Stimulated activated CD4-positive, alpha-beta T cell treated with anti-CD3 and anti-CD28 coated beads, Interleukin-1b, Interleukin-23, amount 100 ng/mL, for 1 hour (primary cell): ENCODE data around the gene ECD.
"Not testable (repeated sequence)": the region's sequence is repeated elsewhere in the genome, so short reads cannot be mapped to it uniquely, and the experiment has no call there.

Source experiments
- DNase-seq, 2 donors: peaks; one replicate each; pipeline ENCODE4 v3.0.0-alpha.2; 2020; ENCODE audit warnings: low read depth in 2 of 2

The ECD gene

DNA sequence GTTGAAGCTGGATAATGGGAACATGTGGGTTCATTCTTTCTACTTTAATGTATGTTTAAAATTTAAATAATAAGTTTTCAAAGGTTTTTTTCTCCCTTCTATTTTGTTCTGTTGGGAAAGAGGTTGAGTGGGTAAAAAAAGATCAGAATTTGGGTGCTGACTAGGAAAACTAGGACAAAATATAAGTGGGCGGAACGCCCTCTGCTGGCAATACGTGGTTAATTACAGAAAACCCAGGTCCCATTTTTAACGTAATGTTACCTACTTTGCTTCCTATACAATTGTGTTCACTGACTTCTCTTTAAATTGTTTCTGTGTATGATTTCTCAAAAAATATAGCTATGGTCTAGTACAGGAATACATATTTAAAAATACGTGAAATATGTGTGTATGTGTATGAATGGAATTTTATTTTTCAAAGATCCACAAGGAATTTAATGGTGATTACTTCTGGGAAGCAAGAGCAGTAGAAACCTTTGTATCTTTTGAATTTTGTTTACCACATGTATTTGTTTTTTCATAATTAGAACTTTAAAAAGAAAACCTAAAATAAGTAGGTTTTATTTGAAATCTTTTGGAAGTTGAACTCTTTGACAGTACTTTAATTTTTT is 8.7 kb downstream of the ECD start:
- DNase-seq: peak; percentile 18 to 29

DNA sequence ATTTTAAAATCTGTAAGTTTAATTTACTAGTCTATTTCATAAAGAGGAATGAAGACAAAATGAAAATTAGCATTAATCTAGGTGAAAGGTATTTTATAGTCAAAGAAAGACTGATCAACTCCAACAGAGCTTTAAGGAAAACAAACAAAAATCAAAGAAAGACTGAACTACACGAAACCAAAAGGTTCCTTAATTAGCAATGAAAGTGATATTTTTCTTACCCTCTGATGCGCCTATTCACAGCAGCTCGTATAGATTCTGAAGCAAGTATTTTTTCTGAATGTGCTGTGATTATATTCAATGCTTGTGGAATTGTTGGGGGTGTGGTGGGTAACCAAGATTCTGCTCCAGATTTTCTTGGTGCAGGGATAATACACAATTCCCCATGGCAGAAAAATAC is 11.8 kb downstream of the ECD start:
- no peak for DNase-seq

DNA sequence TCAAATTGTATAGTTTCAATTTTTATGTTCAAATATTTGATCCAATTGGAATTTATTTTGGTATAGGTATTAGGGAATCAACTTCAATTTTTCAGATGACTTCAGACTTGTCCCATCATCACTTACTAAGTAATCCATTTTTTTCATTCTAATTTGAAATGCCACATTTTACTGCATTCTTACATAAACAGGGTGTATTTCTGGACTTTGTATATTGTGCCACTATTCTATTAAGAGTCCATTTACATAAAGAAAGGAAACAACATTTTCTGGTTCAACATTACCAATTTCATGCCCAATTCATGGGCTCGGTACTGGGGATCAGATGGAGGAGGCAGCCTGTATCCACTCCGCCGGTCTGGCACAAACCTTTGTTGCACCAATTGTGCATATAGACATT is 15.8 kb downstream of the ECD start:
- DNase-seq: no peak

DNA sequence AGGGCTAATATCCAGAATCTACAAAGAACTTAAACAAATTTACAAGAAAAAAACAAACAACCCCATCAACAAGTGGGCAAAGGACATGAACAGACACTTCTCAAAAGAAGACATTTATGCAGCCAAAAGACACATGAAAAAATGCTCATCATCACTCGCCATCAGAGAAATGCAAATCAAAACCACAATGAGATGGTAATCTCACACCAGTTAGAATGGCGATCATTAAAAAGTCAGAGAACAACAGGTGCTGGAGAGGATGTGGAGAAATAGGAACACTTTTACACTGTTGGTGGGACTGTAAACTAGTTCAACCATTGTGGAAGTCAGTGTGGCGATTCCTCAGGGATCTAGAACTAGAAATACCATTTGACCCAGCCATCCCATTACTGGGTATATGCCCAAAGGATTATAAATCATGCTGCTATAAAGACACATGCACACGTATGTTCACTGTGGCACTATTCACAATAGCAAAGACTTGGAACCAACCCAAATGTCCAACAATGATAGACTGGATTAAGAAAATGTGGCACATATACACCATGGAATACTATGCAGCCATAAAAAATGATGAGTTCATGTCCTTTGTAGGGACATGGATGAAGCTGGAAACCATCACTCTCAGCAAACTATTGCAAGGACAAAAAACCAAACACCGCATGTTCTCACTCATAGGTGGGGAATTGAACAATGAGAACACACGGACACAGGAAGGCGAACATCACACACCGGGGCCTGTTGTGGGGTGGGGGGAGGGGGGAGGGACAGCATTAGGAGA is 17.0 kb downstream of the ECD start:
- DNase-seq: not testable (repeated sequence)

DNA sequence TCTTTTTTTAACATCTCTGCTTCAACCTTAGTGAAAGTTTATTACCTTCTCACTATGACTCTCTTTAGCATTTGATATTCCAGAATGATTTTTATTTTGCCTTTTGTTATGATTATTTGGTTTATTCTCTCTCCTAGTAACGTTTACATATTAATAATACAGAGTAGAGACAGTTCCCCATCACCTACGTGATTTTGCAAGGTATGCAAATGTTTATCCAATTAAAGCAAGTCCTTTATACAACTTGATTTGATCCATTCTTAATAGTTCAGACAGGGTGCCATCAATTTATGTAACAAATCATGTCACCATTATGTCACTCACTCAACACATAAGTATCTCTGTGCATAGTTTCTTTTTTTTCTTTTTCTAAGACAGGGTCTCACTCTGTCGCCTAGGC is 26.2 kb downstream of the ECD start:
- no peak for DNase-seq

DNA sequence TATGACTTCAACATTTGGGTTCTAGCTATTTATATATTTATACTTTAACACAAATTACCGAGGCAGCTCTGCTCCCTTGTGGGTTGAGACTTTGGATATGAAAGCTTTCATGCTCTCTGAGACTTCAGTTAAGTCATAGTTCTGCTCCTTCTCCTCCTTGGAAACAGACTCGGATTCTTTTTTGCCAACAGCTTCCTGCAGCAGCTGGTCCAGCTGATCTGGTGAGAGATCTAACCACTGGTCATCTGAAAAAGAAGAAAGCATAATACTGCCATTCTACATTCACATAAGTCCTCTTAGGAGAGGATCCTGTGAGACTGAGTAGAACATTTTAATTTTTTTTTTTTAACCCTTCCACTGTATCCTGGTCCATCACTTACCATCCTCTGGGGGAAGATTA is 28.6 kb downstream of the ECD start:
- DNase-seq: no peak

DNA sequence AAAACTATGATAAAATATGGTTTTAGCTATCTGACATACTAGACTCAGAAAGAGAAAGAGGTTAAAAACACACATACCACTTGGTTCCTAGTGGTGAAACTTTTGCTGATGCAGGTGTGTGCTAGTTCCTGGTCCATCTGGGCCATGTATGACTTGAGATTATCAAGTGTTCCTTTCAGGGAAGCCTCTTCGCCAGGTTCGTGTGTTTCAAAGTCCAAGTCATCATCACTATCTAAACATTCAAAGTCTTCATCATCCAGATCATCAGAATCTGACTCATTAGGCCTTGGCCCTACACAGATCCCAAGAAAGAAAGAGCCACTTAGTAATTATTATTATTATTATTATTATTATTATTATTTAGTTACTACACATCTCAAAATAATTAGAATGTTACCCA is 31.2 kb downstream of the ECD start:
- DNase-seq: no peak

DNA sequence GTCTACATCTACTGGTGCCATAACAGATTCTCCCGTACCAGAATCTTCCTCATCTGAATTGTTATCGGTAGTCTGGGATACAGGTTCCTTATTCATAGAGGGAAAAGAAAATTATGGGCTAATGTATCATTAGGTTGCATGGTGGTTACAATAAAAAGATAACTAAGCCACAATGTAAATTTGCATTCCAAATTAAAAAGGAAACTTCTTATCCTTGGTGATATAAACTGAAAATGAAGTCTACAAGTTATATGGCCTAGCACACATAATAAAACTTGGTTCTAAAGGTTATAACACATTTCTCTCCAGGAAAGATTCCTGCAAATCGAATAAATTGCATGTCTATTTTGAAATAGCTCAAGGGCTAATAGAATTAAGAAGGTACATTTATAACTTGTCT is 33.1 kb downstream of the ECD start:
- DNase-seq: no peak

DNA sequence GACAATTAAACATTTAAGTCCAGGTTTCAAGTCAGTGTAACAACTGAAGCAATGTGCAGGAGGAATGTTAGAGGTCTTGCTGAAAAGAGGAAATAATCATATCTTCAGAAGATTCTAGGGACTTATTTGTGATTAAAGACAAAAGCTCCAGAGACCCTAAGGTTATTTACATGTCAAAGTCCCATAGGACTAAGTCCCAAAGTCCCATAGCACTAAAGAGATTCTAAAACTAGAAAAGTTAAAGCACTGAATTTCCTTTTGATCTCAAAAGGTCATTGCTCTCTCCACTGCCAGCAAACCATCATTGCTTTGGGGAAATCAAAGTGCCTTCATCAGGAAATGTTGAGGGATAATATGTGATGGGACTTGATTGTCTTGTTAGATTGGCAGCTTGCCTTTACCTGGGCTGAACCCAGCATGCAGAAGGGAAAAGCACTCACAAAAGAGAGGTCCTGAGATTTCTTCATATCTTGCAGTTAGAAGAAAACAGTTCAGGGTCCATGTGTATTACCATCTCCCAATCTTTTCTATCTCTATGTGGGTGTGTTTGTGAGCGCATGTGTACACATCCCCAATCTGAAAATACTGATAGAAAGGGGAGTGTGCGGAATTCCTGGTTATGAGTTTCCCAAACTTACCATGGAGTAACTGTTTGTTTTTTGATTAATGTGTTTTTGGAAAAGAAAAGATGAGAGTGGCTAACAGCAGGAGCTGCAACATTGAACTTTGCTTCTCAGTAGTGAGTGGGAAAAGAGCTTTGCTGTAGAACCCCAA is 35.7 kb downstream of the ECD start:
- no peak for DNase-seq

DNA sequence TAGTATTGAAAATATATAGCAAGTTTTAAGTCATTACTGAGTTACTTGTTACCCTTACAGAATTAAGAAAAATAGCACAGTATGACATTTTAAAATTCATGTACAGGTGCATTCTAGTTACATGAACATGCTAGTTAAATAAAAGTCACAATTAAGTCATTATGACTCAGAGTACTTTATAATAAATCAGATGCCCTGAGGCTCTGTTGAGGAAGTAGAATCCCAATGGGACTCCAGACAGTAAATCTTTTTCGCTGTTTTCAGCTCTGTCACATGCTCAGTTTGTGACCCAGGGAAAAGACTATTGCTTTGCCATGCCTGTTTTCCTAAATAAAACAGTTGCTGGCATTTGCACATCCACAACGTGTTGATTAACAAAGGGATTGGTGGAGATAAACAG is 36.5 kb downstream of the ECD start:
- no peak for DNase-seq

DNA sequence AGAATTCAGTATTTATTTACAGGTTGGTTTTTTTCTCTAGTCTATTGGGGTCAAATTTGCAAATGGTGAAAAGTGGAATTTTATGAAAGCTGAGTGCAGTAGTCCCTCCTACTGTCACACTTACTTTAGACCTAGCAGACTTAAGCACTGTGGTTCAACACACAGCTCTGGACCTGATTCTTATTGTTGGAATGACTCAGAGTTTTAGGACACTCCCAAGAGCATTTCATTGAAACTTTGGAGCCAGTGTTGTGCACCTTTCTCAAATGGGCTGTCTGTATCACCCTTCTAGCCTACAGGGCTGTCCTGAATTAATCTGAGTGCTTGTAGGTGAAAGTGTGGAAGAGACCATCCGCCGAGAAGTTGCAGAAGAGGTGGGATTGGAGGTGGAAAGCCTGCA is 41.5 kb downstream of the ECD start:
- no peak for DNase-seq

DNA sequence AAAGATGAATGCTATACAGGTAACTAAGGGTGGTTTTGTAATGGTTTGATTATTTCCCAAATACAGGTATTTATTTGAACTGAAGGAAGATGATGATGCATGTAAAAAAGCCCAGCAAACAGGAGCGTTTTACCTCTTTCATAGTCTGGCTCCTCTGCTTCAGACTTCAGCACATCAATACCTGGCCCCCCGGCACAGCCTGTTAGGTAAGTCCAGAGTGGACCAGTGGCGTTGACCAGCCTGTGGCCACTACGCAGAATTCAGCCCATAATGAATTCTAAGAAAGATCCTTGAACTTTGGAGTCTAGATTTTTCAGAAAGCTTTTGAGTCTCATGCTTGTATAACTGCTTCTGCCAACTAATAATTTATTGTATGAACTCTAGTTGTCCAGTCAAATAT is 47.9 kb downstream of the ECD start:
- no peak for DNase-seq

DNA sequence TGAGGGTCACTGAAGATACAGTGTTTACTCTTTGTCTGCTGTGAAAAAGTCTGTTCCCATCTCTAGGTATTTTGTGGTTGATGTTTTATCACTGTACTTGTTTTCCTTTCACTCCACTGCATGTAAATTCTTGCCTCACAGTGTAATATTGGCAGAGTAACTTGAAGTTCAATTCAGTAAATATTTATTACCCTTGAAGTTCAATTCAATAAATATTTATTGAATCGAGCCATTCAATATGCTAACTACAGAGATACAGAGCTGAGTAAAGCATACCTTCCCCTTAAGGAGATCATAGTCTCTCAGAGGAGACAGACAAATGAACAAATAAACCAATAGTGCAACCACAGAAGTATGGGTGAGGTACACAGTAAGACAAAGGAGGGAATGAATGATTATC is 48.4 kb downstream of the ECD start:
- DNase-seq: no peak

DNA sequence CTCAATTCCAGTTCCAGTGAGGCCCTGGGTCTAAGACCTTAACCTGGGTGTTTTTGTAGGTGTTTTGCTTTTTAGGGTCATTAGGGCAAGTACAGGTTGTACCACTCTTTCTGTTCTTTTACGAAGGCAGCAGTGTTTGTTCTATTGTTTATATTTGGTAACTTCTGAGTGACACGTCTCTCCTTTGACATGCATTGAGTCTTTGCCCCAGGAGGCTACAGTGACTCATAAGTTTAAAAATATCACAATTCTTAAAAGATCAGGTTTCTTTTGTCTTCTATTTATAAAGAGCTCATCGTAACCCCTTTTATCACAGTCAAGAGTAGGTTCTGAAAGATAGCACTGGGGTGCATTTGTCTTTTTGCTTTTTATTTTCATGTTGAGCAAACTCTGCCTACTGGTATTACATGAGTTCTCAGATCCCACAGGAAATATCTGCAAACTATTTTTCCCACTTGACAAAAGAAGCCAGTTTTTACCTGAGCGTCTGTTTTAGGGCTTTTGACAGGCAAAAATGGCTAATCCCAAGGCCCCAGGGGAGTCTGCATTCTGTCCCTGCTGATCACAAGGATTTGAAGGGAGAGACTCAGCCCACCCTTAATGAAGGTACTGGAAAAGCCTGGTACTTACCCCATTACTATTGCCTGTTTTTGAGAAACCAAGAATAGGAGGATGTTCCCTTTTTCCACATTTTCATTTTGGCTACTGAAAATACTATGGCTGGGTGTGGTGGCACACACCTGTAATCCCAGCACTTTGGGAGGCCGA is 49.6 kb downstream of the ECD start:
- no peak for DNase-seq

DNA sequence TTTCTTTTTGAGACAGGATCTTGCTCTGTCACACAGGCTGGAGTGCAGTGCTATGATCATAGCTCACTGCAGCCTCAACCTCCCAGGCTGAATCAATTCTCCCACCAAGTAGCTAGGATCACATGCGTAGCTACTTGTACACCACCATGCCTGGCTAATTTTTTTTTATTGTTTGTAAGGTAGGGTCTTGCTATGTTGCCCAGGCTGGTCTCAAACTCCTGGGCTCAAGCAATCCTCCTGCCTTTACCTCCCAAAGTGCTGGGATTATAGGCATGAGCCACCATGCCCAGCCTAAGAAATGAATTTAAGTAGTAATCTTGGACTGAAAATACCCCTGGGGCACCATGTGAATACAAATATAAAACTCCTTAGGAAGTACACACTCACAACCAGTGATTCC is 51.8 kb downstream of the ECD start:
- no peak for DNase-seq

DNA sequence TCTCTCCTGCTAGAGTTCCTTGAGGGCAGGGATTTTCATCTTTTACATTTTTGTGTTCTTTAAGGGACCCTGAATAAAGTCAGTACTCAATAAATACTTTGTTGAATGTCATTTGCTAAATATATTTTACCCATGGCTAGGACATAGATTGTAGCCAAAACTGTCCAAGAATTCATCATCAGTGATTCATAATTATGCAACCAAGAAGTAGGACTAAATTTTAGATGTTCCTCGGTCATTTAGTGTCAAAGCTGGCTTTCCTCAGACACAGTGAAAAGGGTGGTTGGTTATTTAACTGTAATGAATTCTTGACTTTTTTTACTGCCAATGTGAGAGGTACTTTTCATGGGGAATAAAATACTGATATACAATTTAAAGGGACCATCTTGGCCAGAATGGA is 54.3 kb downstream of the ECD start:
- DNase-seq: no peak

DNA sequence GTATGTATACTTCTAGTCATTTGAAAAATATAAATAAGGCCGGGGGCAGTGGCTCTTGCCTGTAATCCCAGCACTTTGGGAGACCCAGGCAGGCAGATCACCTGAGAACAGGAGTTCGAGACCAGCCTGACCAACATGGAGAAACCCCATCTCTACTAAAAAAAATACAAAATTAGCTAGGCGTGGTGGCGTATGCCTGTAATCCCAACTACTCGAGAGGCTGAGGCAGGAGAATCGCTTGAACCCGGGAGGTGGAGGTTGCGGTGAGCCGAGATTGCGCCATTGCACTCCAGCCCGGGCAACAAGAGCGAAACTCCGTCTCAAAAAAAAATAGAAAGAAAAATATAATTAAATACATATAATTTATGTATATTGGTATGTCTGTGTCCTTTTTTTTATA is 55.8 kb downstream of the ECD start:
- not testable (repeated sequence) for DNase-seq

DNA sequence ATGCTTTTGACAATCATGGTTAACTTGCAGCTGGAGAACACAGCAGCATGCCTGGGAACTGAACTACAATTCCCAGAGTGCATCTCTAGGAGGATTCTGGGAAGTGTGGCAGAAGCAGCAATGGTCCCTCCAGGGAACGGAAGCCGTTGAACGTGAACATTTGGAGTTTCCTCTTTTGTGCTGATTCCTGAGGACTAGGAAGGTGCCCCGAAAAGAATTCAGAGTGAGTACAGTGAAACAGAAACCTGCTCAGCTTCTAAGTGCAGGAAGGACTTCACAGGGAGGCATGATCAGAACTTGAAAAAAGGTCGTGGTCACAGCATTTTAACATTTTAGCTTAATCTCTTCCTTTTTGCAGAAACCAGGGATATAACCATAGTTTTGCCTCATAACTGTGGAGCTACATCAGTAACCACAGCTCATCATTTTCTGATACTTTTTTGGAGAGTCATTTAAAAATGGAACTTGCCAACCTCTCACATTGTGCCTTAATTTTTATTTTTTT is 57.4 kb downstream of the ECD start, which contains the start of gene NUDT13:
NUDT13 (plus strand) TSS at position 111 of the 505 bp plus-strand sequence. CDS start 3,911 bp downstream, outside the sequence.
- DNase-seq: peak; percentile 7 to 13

DNA sequence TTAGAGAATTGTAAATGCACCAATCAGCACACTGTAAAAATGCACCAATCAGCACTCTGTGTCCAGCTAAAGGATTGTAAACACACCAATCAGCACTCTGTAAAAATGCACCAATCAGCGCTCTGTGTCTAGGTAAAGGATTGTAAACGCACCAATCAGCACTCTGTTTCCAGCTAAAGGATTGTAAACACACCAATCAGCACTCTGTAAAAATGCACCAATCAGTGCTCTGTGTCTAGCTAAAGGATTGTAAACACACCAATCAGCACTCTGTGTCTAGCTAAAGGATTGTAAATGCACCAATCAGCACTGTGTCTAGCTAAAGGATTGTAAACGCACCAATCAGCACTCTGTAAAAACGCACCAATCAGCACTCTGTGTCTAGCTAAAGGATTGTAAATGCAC is 58.6 kb downstream of the ECD start:
- DNase-seq: not testable (repeated sequence)

DNA sequence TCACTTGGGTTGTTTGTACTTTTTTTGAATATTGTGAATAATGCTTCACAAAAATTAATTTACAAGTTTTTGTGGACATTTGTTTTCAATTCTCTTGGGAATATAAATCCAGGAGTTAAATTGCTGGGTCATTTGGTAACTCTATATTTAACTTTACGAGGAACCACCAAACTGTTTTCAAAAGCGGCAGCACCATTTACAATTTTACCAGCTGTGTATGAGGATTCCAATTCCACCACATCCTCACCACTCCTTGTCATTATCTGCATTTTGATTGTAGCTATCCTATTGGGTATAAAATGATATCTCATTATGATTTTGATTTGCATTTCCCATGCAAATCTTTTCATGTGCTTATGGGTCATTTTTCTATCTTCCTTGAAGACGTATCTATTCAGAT is 61.5 kb downstream of the ECD start:
- no peak for DNase-seq

DNA sequence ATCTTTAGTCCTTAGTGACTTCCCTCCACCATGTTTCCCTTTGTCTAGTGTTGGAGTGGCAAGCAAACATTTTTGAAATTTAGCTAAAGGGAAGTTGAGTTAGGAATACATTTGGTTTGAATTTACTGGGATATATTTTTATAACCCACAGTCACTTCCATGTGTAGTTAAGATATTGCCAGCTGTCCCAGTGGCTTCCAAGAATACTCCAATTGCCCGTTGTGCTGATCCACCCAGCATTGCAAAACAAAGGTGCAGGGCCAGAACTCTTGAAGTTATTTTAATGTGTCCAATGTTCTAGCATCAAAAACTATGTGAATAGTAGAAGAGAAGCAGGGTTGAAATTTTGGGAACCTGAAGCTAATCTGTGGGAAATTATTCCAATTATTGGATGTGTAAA is 68.7 kb downstream of the ECD start:
- no peak for DNase-seq

DNA sequence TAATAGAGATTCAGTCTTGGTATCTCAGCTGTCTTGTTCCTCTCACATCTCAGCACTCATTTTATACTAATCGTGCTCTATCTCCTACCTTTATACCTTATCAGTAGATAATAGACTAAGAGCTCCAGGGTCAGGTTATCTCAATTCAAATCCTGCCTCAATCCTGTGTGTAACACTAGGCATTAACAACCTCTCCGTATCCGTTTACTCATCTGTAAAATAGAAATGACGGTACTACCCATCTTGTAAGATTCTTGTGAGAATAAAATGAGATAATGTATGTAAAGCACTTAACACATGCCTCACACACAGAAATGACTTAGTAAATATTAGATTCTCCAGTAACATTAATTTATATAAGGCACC is 70.5 kb downstream of the ECD start:
- no peak for DNase-seq
